HT-29 (cell line): ENCODE measurements around the gene HPSE2. TPM values are rescaled to one million over a fixed set of nuclear protein-coding genes. Genes with fewer than 3 reads are reported as not detected.

ENCODE experiments used
- DNase-seq: peaks from one replicate; pipeline ENCODE4 v3.0.0-alpha.2; 2015; ENCODE audit warnings: low spot score
- total RNA-seq: library from RNA; depleted of rRNA; stranded (reverse); fragments of >200 nt; shearing (Covaris generic); gene quantifications from 2 replicates; pipeline ENCODE4 v1.2.3, GENCODE V29; 2014

Gene HPSE2
- total RNA-seq, 1 experiment from 2014 or later: 0.08 TPM

DNA sequence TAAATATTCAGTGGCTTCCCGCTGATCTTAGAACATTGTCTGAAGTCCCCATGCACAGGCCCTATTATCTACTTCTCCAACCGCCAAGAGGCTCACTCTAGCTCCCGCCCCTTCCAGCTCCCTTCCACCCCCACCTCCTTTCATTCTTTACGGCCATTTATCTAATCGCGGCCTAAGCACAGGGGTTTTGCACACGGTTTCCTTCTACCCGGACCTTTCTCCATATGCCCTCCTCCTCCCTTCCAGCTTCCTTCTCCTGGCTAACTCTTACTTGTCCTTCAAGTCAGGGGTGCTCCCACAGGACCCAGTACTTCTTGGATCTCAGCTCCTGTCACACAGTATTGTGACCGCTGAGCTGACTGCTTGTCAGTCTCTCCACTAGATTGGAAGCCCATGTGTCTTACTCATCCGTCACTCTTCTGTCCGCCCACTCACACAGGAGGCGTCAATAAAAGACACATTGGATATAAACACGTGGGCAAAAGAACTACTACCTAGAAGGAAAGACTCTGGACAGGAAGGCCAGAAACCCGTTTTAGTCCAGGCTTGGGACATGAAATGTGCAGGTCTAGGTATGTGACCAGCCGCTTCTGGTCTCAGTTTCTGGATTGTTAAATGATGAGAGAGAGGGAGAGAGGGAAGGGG, 768.7 kb downstream of the HPSE2 start:
- no peak for DNase-seq

GRCh38 chr10:98465866-98466265, 769.8 kb downstream of the HPSE2 start:
- no peak for DNase-seq

DNA sequence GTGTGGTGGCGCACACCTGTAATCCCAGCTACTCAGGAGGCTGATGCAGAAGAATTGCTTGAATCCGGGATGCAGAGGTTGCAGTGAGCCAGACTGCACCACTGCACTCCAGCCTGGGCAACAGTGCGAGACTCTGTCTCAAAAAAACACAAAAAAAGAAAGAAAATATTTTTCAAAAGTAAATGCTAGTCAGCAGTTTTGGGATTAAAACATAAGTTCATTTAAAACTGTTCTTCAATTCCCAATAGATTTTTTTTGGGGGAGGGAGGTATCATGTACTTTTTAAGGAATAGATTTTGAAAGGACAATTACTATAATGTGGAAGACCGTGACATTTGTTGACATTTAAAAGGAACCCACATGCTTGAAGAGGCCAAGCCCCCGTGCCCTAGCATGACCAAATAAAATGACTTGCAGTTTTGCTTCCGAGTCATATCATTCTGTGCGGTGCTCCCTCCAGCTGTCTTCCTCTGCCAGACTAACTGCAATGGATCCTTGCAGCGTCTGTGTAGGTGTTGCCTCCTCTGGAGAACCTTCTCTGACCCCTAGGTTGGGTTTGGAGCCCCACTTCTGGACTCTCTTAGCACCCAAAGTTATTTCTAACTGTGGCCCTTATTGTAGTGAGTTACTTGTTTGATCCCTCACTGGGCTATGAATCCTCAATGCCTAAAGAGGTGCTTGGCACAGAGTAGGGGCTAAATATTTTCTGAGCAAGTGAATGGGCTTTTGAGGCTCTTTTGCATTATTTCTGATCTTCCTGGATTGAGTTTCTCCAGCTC, 771.5 kb downstream of the HPSE2 start:
- DNase-seq: no peak

DNA sequence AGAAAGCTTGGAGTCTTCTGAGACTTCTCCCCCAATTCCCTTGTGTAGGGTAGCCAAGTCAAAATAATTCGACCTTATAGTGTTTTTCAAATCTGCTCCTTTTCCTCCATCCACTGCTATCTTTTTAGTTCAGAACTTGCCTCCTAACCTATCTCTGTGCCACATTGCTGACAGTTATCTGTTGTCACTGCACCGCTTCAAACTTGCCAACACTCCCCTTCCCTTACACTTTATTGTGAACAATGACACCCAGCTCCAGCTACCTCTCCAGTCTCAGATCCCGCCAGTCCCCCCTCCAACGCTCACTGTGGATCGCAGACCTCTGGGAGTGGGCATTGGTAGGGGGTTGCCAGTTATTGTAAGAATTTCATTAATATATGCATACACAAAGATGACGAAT, 772.6 kb downstream of the HPSE2 start:
- no peak for DNase-seq

- DNase-seq: no peak
Observed at GRCh38 chr10:98461500-98461842, 774.2 kb downstream of the HPSE2 start.

DNA sequence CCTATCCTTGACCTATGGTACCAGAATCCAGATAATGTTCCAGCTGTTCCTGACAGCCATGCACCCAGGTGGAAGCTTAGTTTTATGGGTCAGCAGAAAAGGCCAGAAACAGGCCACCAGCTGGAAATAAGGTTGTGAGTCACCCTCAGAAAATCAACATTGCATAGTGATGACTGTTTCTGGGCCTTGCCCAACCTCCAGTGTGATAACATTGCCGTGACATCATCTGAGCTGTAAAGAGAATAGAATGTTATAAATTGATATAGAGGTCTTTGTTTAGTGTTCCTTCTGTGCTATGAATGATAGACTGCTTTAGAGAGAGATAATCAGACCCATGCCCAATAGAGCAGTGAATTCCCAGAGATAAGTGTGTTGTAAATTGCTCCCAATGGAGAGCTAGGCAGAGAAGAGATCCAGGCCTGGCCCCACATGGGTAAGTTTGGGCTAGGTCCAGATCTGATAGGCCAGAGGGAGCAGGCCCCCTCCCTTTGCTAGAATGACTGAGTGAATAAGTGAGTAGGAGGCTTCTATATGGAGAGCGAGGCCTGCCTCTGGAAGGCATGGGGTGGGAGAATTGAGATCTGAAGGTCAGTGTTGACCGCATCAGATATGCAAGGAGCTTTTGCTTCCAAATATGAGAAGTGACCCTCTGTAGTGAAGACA, 774.7 kb downstream of the HPSE2 start:
- DNase-seq: peak; percentile 71

DNA sequence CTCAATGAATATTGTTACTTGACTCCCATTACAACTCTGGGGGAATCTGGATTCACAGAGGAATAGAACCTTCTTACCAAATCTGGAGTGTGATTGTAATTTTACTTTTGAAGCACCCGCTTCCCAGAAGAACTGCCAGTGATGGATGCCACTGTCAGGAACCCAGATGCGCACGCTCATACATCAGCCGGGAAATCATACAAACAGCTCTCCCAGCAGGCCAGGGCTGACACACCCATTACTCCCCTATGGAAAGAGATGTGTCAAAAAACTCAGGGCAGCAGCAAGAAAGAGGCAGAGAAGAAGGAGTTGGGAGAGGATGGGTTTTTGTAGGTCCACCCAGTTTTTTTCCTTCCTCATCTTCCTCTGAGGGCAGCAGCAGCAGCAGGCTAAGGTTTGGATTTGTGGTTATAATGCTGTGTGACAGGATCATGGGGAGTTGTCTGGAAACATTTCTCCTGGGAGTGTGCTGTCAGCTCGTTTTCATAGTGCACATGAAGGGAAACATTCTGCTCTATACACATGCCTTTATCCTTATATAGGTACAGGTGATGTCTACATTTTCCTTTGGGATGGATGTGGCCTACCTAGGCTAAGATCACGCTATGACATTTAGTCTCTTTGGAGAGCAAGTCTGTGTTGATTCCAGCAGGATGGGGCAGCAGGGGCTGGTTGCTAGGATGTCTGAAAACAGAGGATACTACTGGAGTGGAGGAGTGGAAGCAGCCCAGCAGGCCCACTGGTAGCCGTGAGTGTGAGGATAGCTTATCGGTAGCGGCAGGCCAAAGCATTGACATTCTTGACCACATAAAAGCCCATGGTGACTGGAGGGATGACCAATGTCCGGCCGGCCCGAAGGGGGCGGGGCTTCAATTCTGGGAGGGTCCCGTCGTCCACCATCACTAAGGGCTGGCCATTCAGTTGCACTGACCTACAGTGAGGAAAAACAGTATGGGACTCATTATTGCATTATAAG, 776.6 kb downstream of the HPSE2 start:
- no peak for DNase-seq

GRCh38 chr10:98457721-98458120, 777.9 kb downstream of the HPSE2 start:
- DNase-seq: no peak

DNA sequence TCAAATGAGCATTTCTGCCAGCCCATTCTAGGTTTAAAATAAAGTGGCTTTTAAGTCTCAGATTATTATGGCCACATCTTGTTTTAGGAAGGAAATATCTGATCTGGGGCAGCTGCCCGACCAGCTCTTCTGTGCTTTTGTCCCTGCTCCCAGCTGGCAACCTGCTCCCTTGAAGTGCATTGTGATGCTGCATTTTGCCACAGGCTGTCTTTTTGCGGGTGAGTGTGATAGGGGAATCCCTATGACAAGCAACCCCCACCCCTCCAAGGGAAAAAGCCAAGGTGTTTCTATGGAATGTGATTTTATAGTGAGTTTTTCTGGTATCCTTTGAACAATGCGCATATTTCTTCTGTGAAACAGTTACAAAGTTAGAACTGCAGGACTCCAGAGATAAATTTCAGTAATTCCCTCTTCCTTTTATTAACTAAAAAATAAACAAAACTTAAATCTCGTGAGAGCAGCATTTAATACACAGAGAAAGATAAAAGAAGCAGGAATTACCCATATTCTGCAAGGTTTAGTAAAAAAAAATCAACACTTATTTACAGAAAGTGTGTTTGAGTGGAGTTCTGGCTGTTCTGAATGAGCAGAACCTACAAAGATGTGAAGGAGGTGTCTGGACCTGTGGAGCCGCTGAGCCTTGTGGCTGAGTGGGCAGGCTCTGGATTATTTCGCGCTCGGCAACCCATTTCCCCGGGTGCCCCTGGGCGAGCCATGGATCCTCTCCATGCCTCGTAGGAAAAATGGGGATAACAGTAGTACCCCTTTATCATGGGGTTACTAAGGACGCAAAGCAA, 778.8 kb downstream of the HPSE2 start:
- no peak for DNase-seq

DNA sequence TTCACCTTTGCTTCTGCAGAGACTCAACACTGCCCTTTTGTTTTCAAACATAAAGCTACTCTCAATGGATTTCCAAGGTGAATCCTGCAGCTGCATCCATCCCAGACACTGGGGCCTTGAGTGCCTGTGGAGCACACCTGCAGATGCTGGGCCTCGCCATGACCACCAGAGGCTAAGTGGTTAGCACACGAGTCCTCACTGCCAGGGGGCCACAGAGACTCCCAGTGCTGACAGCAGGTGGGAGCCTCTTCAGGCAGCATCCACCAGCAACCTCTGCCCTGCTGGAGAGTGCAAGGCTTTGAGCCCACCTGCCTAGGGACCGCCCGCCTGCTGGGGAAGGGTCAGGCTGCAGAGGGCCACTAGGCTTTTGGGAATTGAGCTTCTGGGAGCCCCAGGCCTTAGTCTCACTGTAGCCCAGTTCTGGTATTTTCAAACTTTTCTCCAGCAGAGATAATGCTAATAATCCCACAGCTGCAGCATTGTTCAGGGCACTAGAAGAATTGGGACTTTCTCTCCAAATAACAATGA, 779.5 kb downstream of the HPSE2 start:
- DNase-seq: no peak

DNA sequence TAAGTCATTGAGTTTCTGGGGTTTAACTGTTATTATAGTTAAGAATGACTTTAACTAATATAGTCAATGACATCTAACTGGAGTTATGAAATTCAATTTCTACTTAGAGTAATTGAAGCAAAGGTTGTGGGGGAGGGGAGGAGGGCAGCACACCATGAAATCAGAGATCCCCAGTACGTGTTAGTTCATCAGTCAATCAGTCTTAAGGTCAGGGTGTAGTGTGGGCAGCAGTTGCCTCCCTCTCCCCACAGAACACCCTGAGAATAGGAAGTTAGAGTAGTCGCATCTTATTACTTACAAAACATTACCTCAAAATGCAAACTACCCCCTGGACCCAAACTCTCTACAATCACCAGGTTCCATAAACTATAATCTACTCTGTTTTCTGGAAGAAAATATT, 781.9 kb downstream of the HPSE2 start:
- DNase-seq: no peak

DNA sequence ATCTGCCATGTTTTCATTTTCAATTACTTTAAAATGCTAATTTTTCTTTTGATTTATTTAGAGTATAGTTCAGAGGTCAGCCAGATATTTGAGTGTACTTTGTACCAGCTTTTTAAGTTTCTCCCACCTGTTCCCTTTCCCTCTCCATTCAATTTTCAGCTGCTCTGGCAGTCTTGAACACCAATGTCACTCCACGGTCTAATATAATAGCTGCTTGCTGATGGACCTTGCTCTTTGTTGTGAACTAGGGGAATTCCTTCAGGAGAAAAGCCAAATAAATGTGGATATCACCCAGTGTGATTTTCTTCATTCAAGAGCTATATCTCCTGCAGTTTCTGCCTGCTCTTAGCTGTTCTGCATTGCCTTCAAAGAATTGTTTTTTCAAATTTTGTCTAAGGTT, 785.0 kb downstream of the HPSE2 start:
- DNase-seq: no peak

DNA sequence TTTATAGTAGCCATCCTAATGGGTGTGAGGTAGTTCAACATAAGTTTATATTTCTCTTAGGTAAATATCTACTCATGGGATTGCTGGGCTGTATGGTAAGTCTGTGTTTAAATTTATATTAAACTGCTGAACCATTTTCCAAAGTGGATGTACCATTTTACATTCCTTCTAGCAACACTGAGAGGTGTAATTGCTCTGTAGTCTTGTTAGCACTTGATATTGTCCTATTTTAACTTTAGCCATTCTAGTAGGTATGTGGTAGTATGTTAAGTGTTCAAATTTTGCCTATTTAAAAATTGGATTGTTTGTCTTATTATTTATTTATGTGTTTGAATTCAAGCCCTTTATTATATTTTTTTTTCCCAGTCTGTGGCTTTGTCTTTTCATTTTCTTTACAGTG, 786.4 kb downstream of the HPSE2 start:
- no peak for DNase-seq

DNA sequence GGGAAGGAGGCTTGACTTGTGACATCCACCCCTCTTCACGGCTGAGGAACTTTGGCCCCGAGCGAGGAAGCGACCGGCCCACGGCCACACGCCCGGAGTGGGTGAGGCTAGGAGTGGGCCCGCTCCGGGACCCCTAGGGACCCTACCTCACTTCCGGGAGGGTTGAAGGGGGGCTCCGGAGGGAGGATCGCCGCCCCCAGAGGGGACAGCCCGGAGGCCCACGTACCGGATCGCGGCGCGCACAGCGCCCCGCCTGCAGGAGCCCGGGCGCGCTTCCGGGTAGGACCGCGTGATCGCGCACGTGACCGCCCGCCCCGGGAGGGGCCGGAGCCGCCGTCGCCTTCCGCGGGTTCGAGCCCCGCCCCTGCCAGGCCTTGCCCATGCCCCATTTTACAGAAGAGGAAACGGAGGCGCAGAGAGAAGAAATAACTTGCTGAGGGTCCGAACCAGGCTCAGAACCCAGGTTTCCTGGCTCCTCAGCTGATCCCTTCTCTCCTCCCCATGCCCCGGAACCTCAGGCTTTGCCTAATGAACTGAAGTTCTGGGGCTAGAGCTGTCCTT, 788.9 kb downstream of the HPSE2 start, which contains the start of gene HPS1:
Gene HPS1 (minus strand): TSS at position 275 of the 561 bp plus-strand sequence. CDS start 3,695 bp downstream, outside the sequence.
- peak; percentile 63 for DNase-seq

GRCh38 chr10:98446151-98446660, 789.4 kb downstream of the HPSE2 start:
- peak; percentile 33 for DNase-seq

DNA sequence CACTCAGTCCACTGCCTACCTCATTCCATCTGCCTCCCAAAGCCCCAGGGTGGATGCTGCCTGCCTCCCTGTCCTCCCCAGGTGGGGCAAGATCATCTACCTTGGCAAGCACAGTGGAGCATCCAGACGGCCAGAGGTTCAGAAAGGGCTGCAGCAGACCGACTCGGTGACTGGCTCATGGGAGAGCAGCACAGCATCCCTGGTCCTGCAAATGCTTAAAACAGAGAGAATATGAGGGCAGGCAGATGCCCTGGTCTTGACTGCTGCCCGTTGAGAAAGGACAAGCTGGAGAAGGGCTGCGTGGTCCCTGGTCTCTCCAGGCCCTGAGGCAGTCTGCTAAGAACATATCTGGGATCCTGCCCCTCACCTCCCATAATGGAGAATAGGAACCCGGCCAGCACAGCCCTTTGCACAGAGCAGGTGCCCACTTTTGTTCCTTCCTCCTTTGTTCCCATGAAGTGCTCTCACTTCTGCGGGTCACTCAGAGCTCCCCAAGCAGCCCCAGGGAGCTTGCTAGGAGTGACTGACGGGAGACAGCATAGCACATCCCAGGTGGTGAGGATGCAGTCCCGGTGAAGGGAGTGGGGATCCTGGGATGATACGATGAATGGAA, 790.3 kb downstream of the HPSE2 start:
- no peak for DNase-seq

GRCh38 chr10:98444314-98445006, 791.2 kb downstream of the HPSE2 start:
- no peak for DNase-seq

GRCh38 chr10:98438715-98439114, 796.9 kb downstream of the HPSE2 start:
- no peak for DNase-seq

DNA sequence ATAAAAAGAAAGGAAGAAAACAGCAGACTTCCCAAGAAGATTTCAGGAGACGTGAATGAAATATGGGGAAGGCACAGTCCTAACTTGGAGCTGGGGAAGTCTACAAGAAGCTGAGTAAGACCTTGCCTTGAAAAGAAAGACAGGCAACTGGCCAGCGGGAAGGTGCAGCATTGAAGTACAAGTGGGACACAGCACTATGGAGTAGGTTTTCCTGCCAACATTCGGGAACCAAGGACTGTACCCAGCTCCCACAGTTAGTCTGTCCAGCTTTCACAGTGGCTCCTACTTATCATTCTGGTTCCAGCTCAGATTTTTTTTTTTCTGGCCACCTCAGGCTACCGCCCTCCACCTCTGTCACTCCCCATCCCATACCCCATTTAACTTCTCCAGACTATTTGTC, 798.9 kb downstream of the HPSE2 start:
- DNase-seq: no peak
